CD14-positive monocyte (primary cell): ENCODE data around the gene CRTC1. TPM values are rescaled to one million over a fixed set of nuclear protein-coding genes. Genes with fewer than 3 reads are reported as not detected.

Source experiments
- DNase-seq, 3 donors: peaks; one replicate each; pipeline ENCODE4 v3.0.0-alpha.2; 2011 to 2022
- H2AFZ ChIP-seq: 2 replicates; pipeline ENCODE4 v1.6.0; 2012; ENCODE audit warnings: mild to moderate bottlenecking, low read depth, low read length, inconsistent platforms; ENCODE audit not compliant: insufficient read depth, poor library complexity, severe bottlenecking
- H3K27ac ChIP-seq, 2 donors: 1 replicate in 1 of 2; 2 replicates in 1 of 2; pipeline ENCODE4 v1.5.1; 2012 to 2013; ENCODE audit warnings: low read length in 2 of 2, control low read depth in 1 of 2, inconsistent platforms in 1 of 2, low read depth in 1 of 2, mild to moderate bottlenecking in 1 of 2
- H3K27me3 ChIP-seq, 2 donors: one replicate each; pipeline versions ENCODE4 v1.6.0 to v1.6.1; 2011 to 2013; ENCODE audit warnings: low read length in 2 of 2; ENCODE audit not compliant: control insufficient read depth in 2 of 2, insufficient read depth in 2 of 2
- H3K36me3 ChIP-seq, 2 donors: replicated peaks in 1 of 2; 1 replicate in 1 of 2; 2 replicates in 1 of 2; pipeline versions ENCODE4 v1.5.1 to v1.6.1; 2012 to 2013; ENCODE audit warnings: low read length in 2 of 2, control low read depth in 1 of 2, inconsistent platforms in 1 of 2, mild to moderate bottlenecking in 1 of 2; ENCODE audit not compliant: insufficient read depth in 2 of 2, control insufficient read depth in 1 of 2
- H3K4me1 ChIP-seq, 2 donors: 1 replicate in 1 of 2; 2 replicates in 1 of 2; pipeline versions ENCODE4 v1.5.1 to v1.6.1; 2012 to 2013; ENCODE audit warnings: low read length in 2 of 2, control low read depth in 1 of 2, inconsistent platforms in 1 of 2, mild to moderate bottlenecking in 1 of 2, moderate library complexity in 1 of 2; ENCODE audit not compliant: insufficient read depth in 2 of 2, control insufficient read depth in 1 of 2
- H3K4me2 ChIP-seq: replicated peaks from 2 replicates; pipeline ENCODE3; 2012; ENCODE audit warnings: low read length, moderate library complexity, mild to moderate bottlenecking; ENCODE audit not compliant: poor library complexity, severe bottlenecking; ENCODE audit errors: extremely low read depth
- H3K4me3 ChIP-seq, 3 experiments: fragments of 200-600 bp in 1 of 3; sonication (generic) in 1 of 3; replicated peaks in 1 of 3; 1 replicate in 2 of 3; 2 replicates in 1 of 3; pipeline ENCODE4 v1.5.1; 2011 to 2013; ENCODE audit warnings: low read length in 3 of 3, mild to moderate bottlenecking in 3 of 3, control low read depth in 2 of 3, low read depth in 2 of 3, inconsistent platforms in 1 of 3, moderate library complexity in 1 of 3
- H3K79me2 ChIP-seq: 2 replicates; pipeline ENCODE4 v1.6.0; 2012; ENCODE audit warnings: mild to moderate bottlenecking, control low read depth, inconsistent platforms, low read length, moderate library complexity; ENCODE audit not compliant: insufficient read depth
- H3K9ac ChIP-seq: 2 replicates; pipeline ENCODE4 v1.6.0; 2017; ENCODE audit warnings: low read length, mild to moderate bottlenecking; ENCODE audit not compliant: insufficient read depth, poor library complexity, severe bottlenecking
- H3K9me3 ChIP-seq, 2 donors: replicated peaks in 1 of 2; 1 replicate in 1 of 2; 2 replicates in 1 of 2; pipeline versions ENCODE4 v1.5.1 to v1.6.1; 2012 to 2013; ENCODE audit warnings: low read length in 2 of 2, control low read depth in 1 of 2; ENCODE audit not compliant: control insufficient read depth in 1 of 2, insufficient read depth in 1 of 2
- H4K20me1 ChIP-seq: 2 replicates; pipeline ENCODE4 v1.6.0; 2012; ENCODE audit warnings: mild to moderate bottlenecking, low read length, control low read depth, moderate library complexity; ENCODE audit not compliant: insufficient read depth
- H3K27ac Mint-ChIP-seq, 7 donors: one replicate each; pipeline ENCODE4 v1.8.0; 2020; ENCODE audit warnings: mild to moderate bottlenecking in 7 of 7, mixed read lengths in 7 of 7, moderate library complexity in 6 of 7, inconsistent platforms in 2 of 7
- H3K27me3 Mint-ChIP-seq, 3 donors: one replicate each; pipeline ENCODE4 v1.8.0; 2021 to 2022; ENCODE audit warnings: low read depth in 3 of 3, mild to moderate bottlenecking in 3 of 3, mixed read lengths in 3 of 3, moderate library complexity in 3 of 3, inconsistent platforms in 1 of 3
- H3K36me3 Mint-ChIP-seq, 2 donors: one replicate each; pipeline ENCODE4 v1.8.0; 2020; ENCODE audit warnings: mixed read lengths in 2 of 2, inconsistent platforms in 1 of 2, mild to moderate bottlenecking in 1 of 2
- H3K4me1 Mint-ChIP-seq: one replicate; pipeline ENCODE4 v1.8.0; 2020; ENCODE audit warnings: mild to moderate bottlenecking, mixed read lengths
- H3K4me3 Mint-ChIP-seq, 2 donors: one replicate each; pipeline ENCODE4 v1.8.0; 2020; ENCODE audit warnings: mild to moderate bottlenecking in 2 of 2, mixed read lengths in 2 of 2, moderate library complexity in 1 of 2
- H3K9me3 Mint-ChIP-seq, 7 donors: one replicate each; pipeline ENCODE4 v1.8.0; 2020 to 2022; ENCODE audit warnings: mixed read lengths in 7 of 7, mild to moderate bottlenecking in 6 of 7, moderate library complexity in 6 of 7, inconsistent platforms in 2 of 7
- WGBS: methylation state at CpG from one replicate; pipeline ENCODE4 v1.1.5; 2013; ENCODE audit warnings: missing lambda C conversion rate; ENCODE audit not compliant: insufficient coverage; 5-methylcytosine and 5-hydroxymethylcytosine counted together
- intact Hi-C, 2 donors: fragments of 100-400 bp; cut with micrococcal nuclease; formaldehyde crosslinking; loops; one replicate each; pipeline versions ENCODE4 v1.15.0 to v1.15.1; 2023
- polyA plus RNA-seq, 3 donors: library from polyadenylated mRNA; depleted of rRNA in 1 of 3; unstranded in 2 of 3; stranded (reverse) in 1 of 3; fragments of 300-500 nt in 2 of 3; fragments of >200 nt in 1 of 3; fragmentation: Illumina TruSeq in 2 of 3; gene quantifications; 1 replicate in 2 of 3; 2 replicates in 1 of 3; pipeline ENCODE4 v1.2.3, GENCODE V29; 2012 to 2021
- TF ChIP-seq, protein P1 (sequence below): fragments of 200-600 bp; IDR thresholded peaks from one replicate; pipeline ENCODE4 v1.8.0; 2022; ENCODE audit warnings: antibody characterized with exemption, mild to moderate bottlenecking

CRTC1 gene
- polyA plus RNA-seq, 3 donors = 0.28 to 9.2 (median 0.55) TPM

DNA sequence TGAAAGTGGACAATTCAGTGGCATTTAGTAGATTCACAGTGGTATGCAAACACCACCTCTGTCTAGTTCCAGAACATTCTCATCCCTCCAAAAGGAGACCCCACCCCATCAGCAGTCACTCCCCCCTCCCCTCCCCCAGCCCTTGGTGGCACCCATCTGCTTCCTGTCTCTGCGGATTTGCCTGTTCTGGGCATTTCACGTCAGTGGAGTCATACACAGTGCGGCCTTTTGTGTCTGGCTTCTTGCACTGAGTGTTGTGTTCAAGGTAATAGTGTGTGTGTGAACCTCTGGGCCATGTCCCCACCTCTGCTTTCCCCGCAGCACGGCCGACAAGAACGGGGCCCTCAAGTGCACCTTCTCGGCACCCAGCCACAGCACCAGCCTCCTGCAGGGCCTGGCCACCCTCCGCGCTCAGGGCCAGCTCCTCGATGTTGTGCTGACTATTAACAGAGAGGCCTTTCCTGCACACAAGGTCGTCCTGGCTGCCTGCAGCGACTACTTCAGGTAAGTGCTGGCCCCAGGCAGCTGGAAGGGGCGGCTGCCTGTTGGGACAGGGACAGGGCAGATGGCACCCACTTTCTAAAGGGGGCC, 19.4 kb upstream of the CRTC1 start:
- H4K20me1 ChIP-seq = peaks cover 25% of the 10 kb centered on the region
- Mint-ChIP-seq H3K4me1 (peaks cover 21% of the 10 kb centered on the region), H3K27me3 (peaks cover under 1 to 1% (median 1%) of the 10 kb centered on the region in 3 donors), H3K36me3 (peaks cover 24 to 50% of the 10 kb centered on the region in 2 donors), H3K9me3 (peaks cover 0 to 5% (median 3%) of the 10 kb centered on the region in 7 donors), H3K27ac (no peak overlapping the region), H3K4me3 (no peak overlapping the region)
- TF ChIP-seq, protein P1, sequence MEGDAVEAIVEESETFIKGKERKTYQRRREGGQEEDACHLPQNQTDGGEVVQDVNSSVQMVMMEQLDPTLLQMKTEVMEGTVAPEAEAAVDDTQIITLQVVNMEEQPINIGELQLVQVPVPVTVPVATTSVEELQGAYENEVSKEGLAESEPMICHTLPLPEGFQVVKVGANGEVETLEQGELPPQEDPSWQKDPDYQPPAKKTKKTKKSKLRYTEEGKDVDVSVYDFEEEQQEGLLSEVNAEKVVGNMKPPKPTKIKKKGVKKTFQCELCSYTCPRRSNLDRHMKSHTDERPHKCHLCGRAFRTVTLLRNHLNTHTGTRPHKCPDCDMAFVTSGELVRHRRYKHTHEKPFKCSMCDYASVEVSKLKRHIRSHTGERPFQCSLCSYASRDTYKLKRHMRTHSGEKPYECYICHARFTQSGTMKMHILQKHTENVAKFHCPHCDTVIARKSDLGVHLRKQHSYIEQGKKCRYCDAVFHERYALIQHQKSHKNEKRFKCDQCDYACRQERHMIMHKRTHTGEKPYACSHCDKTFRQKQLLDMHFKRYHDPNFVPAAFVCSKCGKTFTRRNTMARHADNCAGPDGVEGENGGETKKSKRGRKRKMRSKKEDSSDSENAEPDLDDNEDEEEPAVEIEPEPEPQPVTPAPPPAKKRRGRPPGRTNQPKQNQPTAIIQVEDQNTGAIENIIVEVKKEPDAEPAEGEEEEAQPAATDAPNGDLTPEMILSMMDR = no peak
- no peaks in the 10 kb centered on the region for H3K9me3 ChIP-seq
- H3K79me2 ChIP-seq = no peaks in the 10 kb centered on the region
- peaks cover 7 to 9% of the 10 kb centered on the region in 2 donors for H3K4me1 ChIP-seq
- WGBS = 65% methylated on average over 13 of the region's 14 CpGs
- no peaks in the 10 kb centered on the region for H3K27me3 ChIP-seq
- H2AFZ ChIP-seq = no peak overlapping the region
- H3K4me3 ChIP-seq = no peak overlapping the region
- no peak overlapping the region for H3K4me2 ChIP-seq
- peaks cover 19 to 43% of the 10 kb centered on the region in 2 donors for H3K36me3 ChIP-seq
- DNase-seq = no peak
- no peak overlapping the region for H3K9ac ChIP-seq
- H3K27ac ChIP-seq = no peak overlapping the region
- intact Hi-C loops = no loop called here

DNA sequence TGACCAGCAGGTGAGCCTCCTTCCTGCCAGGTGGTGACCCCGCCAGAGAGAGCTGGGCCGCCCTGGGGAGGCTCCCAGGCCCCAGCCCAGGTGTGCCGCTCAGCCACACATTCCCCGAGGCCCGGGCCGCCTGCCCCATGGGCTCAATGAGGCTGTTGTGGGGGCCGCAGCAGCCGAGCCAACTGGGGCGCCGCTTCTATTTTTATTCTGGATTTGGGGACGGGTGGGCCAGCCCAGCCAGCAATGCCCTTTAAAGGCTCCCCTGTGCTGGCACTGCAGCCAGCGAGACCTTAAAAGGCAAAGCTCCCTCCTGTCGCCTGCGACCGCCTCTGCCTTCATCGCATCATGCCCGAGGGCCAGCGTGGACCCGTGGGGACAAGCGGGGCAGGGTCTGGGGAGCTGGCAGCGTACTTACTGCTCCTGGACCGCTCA, 17.7 kb upstream of the CRTC1 start:
- peaks cover 38 to 67% of the 10 kb centered on the region in 2 donors for H3K36me3 Mint-ChIP-seq
- H3K9ac ChIP-seq = no peak overlapping the region
- no peaks in the 10 kb centered on the region for H3K27me3 ChIP-seq
- peaks cover 23 to 57% of the 10 kb centered on the region in 2 donors for H3K36me3 ChIP-seq
- H3K4me1 Mint-ChIP-seq = peaks cover 12% of the 10 kb centered on the region
- intact Hi-C loops = no loop called here
- DNase-seq = no peak
- no peaks in the 10 kb centered on the region for H3K4me1 ChIP-seq
- peaks cover 0 to 1% (median 0%) of the 10 kb centered on the region in 3 donors for H3K27me3 Mint-ChIP-seq
- no peak overlapping the region for H3K4me3 Mint-ChIP-seq
- no peak overlapping the region for H3K27ac ChIP-seq
- peaks cover 0 to 5% (median 3%) of the 10 kb centered on the region in 7 donors for H3K9me3 Mint-ChIP-seq
- H3K4me2 ChIP-seq = no peak overlapping the region
- H2AFZ ChIP-seq = no peak overlapping the region
- WGBS = 95% methylated on average over 22 of the region's 22 CpGs
- no peaks in the 10 kb centered on the region for H3K79me2 ChIP-seq
- H4K20me1 ChIP-seq = peaks cover 10% of the 10 kb centered on the region
- H3K4me3 ChIP-seq = no peak overlapping the region
- TF ChIP-seq, protein P1 = no peak
- H3K27ac Mint-ChIP-seq = no peak overlapping the region
- H3K9me3 ChIP-seq = no peaks in the 10 kb centered on the region
